ENCODE results near the gene SLC16A9.
A peak's percentile ranks its signal among the peaks of the same experiment; 100 is the strongest.

Gene SLC16A9

DNA sequence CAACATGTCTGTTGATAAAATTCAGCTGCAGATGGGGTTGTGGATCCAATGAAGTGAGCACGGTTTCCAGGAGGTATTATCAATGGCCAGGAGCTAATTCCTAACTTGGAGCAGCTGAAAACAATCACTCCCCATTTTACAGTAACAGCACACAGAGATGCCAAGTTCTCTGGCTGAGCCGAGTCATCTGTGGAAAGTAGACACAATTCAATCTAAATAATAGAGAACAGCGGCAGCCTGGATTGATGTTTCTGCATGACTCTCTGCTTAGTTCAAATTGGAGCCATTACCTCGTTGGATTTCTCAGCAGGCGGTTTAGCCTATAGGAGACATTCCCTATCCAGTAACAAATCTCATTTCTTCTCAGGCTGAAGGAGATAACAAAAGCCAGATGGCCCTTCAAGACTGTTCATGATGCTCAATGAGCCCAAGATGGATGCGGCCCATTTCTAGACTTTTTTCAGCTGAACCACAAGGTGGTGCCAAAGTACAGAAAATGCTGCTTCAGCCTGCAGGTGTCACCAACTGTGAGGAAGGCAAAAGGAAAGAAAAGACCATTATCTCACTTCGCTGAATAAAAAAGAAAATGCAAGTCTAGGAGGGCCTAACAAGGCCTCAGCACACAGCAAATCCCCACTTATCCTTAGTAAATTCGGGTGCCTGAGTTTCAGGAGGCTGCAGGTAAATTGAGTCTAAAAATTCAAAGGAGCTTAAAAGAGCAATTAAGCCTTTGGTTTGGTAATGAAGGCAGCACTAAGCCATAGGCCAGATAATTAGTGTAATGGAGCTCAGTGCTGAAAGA lies 83.7 kb downstream of the SLC16A9 start:
- peak; percentile 46 for DNase-seq

DNA sequence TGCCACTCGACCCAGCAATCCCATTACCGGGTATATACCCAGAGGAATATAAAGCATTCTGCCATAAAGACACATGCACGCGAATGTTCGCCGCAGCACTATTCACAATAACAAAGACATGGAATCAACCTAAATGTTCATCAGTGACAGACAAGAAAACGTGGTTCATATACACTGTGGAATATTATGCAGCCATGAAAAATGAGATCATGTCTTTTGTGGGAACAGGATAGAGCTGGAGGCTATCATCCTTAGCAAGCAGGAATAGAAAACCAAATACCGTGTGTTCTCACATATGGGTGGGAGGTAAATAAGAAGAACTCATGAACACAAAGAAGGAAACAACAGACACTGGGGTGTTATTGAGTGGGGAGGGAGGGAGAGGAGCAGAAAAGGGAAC lies 84.7 kb downstream of the SLC16A9 start:
- DNase-seq, result no peak

DNA sequence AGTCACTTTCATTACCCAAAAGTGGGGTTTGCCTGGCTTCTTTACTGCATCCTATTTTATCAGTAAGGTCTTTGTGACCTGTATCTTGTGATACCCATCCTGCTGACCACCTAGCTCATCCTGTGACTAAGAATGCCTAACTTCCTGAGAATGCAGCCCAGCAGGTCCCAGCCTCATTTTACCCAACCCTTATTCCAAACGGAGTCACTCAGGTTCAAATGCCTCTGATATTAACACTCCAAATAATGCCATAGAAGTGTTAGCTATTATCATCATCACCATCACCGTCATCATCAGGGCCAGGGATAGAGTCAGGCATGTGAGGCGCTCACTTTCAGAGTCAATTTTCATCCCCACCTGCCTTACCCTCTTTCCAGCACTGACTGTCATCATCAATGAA lies 85.5 kb downstream of the SLC16A9 start:
- DNase-seq, result no peak

- no peak for DNase-seq
These were observed 86.2 kb downstream of the SLC16A9 start for GRCh38 chr10:59623133-59624121.

DNA sequence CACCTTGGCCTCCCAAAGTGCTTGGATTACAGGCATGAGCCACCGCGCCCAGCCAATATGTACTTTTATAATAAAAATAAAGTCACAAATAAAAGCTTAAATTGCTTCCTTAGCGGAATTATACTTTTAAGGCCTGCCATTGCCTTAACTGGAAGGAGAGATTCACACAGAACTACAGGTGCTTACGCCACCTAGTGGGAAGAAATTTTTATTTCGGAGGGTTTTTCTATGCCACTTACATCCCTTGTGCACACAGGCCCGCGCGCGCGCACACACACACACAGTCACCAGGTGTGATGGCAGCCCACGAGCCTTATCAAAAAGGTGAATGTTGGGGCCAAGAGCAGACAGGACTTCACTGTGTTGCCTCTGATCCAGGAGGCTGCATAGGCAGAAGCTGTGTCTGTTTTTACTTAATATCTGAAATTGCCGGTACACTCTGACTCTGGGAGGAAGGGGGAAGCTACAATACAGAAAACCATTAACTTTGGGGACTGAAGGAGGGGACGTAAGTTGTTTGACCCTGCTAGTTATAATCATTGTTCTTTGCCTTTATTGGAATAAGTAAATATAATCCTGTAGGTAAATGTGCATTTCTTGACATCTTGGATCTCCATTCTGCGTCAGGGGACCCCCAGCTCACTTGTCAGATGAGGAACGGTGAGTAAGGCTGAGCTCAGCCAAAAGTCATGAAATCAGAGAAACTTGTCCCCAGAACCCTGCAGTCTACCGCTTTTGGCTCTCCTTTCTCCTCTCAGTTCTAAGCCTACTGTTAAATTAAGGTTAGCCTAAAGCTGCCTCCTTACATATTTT lies 87.1 kb downstream of the SLC16A9 start:
- peak; percentile 71 for DNase-seq

- no peak for DNase-seq
These were observed 87.9 kb downstream of the SLC16A9 start for GRCh38 chr10:59621771-59622170.

- no peak for DNase-seq
These were observed 91.0 kb downstream of the SLC16A9 start for GRCh38 chr10:59618666-59619065.

- DNase-seq, result no peak
These were observed 91.7 kb downstream of the SLC16A9 start for GRCh38 chr10:59617996-59618395.

- no peak for DNase-seq
These were observed 98.6 kb downstream of the SLC16A9 start for GRCh38 chr10:59611048-59611447.

DNA sequence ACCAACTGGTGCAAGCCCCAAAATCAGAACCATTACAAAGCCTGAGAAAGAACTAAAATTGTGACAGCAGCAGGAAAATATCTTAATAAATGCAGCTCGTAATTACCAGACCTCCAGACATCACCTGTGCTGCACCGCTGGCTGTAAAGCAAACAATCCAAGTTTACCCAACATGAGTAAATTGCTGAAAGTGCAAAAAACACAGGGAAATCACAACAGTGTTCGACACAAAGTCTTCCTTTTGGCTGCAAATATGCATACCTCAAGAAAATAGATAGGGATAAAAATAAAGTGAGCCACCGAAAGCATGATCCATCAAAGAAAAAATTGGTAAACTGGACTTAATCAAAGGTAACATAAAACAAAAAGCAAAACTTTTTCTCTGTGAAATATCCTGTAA lies 101.7 kb downstream of the SLC16A9 start:
- no peak for DNase-seq

- no peak for DNase-seq
These were observed 103.1 kb downstream of the SLC16A9 start for GRCh38 chr10:59606551-59606961.

GRCh38 chr10:59601985-59602384 lies 107.7 kb downstream of the SLC16A9 start:
- no peak for DNase-seq
